Endometrium (tissue), 2 donors: Measurements from ENCODE around the gene TMBIM1.
"Not testable (repeated sequence)": the region's sequence is repeated elsewhere in the genome, so short reads cannot be mapped to it uniquely, and the experiment has no call there.

Experiments
- FAIRE-seq: peaks from 2 replicates; lab custom pipeline; 2012; peaks lifted over from hg19 to GRCh38; lab: Jason Lieb, UNC
- donor health status: control.
- donor health status: control.

The TMBIM1 gene

DNA sequence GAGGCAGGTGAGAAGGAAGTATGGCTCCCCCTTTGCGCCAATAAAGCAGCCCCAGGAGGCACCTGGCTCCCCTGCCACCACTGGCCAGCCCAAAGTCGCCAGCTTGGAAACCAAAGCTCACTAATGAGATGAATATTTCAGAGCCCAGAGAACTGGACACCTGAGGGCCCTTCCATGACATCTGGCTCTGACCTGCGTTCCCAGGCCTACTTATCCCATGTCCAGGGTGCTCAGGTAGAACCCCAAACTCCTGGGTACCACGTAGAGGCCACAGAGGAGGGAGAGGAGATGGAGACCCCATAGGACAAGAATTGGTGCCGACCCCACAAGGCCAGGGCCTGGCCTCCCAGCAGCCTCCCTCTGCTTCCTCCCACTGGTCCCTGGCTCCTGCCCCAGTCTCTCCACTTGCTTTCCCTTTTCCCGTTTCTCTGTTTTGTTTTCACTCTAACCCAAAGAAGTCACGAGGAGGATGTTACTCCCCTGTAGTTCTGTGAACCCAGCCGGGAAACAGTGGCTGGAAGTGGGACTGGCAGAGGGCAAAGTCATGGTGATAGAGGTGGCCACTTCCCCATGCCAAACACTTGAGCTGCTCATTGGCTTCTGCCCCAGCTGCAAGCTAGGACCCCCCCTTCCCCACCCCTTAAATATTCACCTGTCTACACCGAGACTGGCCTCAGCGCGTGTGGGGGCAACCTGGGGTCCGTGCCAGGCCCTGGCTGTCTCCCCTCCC, 820 bp downstream of the TMBIM1 start:
- FAIRE-seq: no peak

DNA sequence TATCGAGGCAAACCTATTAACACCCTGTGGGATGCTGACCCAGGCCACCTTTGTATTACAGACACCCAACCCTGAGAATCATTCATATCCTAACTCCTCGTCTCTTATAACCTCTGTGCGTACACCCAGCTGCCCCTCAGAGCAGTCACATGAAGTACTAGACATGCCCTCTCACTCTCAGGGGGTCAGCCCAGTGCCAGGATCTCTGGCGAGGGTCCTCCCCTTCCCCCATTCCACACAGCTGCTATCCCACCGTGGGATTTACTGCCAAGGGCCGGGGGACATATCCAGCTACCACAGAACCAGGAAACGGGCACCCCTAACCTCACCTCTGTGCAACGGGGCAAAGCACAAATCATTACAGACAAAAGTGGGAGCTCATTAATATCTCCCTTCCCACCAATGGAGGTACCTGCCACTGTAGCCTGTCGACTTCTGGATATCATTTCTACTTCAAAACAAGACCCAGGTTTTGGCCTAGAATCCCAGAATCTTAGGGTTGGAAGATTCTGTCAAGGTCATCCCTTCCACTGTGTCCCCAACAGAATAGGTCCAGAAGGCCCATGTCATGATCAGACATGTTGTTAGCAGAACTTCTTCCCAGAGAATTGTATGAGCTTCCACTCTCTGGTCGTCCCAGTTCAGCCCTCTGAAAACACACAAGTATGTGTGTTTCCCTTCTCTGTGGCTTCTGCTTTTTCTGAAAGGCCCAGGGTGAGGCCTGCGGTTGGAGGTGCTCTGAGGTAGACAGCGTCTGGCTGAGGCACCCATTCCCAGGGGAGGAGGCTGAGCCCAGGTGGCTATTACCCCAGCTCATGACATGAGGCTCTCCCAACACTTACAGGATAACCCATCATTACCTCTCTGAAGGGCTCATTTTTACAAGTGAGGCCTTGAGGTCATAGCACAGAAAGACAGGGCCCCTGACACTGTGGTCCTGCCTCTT, 1.7 kb downstream of the TMBIM1 start:
- FAIRE-seq: no peak

DNA sequence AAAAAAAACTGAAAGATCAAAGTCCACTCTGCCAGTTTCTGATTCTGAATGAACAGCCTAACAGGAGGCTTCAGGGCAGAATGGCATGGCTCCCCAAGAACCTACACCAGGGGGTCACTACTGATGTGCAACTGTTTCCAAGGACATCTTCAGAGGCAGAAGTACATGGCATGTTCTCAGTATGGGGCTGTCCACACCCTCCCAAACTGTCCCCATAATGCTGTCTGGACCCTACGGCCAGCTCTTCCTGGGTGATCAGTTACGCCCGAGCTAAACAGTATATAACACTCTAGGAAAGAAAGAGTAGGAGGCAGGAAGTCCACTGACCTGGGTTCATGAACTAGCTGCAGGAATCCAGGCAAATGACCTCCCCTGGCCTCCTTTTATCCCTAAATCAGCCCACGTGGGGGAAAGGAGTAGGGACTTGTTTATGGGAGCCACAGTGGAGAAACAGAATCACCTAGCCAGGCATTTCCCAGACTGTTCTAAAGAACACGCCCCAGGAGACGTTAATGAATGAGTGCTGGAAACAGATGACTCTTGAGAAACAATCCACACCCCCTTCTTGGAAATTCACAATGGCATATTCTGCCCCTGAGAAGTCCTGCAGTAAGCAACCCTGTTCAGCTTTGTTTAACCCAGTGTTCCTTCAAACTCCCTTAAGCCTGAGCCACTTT, 2.5 kb downstream of the TMBIM1 start:
- no peak for FAIRE-seq

DNA sequence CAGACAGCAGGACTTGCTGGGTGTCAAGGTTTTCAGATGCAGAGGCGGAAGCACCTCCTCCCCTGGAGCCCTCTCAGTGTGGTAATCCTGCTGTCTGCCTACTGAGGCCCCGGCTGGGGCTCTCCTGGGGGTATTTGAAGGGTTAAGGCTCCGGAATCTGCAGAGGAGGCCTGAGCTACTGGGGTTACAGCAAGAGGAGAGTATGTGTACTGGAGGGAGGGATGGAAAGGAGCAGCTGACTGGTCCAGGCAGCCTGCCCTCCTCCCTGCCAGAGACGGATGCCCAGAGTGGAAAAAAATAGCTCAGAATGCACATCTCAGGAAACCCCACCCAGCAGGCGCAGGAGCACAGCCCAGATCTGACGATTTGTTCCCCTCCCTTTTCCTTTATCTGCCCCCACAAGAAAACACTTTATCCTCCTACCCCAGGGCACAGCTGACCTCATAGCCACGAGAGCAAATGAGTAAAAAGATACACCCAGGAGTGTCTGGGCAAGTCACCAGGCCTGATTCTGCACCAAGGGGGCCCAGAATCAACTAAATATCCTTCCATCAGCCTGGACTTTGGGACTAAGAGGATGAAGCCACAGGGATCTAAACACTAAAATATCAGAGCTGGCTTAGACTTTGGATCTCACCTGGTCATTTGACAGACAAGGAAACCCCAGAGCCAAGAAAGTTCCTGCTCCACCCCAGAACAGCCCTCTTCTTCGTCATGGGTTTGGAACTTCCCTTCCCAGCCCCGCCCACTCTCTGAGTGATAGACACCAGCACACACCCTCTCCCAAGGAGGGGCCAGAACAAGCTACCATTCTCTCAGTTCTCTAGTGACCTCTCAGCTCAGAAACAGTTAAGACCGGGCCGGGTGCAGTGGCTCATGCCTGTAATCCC, 5.5 kb downstream of the TMBIM1 start:
- FAIRE-seq: no peak

DNA sequence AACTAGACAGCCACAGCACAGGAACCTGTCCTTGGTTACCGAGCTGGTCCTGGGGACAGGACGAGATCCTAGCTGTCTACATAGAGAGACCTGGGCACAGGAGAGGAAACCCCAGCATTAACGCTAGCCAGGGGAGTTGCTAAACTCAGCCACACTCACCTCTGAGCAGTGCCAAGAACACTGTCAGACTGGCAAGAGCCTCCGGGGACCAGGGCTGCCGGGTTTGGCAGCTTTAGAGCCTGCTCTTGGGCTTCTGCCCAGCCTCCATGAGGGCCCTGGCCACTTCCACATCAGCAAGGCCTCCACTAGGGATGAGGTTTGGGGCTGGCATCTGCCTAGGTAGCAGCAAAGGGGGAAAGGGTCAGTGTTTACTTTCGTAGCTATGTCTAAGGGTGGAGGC, 6.7 kb downstream of the TMBIM1 start:
- FAIRE-seq: no peak

DNA sequence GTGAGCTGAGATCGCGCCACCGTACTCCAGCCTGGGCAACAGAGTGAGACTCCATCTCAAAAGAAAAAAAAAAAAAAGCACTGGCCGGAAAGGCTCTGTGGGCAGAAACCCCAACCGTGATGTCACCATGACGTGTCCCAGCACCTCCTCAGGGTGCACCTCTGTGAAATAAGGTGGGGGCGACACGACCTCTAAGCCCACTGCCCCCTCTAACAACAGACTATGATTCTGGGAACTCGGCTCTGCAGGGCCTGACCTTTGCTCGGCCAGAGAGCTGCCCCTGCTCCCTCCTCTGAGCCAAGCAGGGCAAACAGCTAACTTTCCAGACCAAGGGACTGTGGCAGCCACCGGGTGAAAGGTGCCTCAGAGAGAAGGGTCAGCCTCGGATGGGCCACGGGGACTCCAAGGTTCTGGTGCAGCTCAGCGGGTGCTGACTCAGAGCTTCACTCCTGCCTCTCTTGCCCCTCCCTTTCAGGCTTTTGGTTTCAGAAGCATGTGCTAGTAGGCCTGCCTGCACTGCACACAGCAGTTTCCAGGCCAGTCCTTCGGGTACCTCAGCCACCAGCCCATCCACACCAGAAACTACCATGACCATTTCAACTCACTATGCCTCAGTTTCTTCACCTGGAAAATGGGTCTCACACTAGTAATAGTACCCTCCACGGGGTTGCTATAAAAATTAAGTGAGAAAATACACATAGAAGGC, 8.0 kb downstream of the TMBIM1 start:
- FAIRE-seq: no peak

DNA sequence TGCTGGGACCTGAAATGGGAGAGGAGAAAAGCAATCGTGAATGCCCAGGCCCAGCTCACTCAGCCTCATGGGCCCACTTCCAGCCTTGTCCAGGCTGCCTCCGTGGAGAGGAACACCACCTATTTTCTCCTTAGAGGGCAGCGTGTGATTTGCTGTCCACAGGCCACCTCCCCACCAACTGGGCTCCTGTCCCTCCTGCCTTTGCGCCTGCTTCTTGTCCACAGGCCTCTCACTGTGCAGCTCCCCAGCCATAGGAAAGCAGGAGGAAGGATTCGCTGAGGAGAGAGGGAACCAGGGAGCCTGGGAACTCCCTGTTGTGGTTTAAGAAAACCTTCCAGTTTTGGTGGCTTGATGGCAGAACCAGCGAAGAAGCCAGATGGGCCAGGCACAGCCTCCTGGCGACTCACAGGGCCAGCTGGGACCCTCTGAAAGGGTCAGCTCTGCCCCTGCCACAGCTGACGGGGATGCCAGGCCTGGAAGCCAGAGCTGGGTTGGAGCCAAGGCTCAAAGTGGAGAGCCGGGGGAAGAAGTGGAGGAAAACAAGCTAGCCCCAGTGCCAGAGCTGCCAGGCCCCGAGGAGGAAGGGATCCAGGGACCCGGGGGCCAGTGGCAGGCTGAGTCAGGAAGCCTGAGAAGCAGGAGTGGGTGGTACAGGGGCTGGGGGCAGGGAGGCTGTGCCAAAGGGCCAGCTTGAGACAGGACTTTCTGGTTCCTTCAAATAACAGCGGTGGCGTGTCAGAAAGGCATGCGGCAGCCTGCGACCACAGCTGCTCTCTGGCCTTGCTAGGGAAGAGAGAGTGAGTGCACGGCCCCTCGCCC, 9.9 kb downstream of the TMBIM1 start:
- FAIRE-seq: no peak

DNA sequence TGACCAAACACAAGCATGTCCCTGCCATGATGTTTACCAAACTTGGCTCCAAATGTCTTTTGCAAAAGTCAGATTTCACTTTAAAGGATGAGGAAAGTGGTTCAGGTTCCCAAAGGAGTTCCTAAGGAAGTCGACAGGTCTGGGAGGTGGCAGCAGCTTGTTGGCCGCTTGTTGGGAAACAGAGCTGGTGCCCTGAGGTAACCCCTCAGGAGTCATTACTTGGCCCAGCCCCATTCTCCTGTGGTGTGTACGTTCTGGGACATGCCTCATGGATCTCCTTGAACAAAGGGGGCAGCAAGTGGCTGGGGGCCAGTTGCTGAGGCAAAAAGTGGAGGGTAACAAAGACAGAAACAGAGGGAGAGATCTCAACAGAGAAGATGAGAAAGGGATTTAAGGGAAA, 10.9 kb downstream of the TMBIM1 start:
- FAIRE-seq: no peak

DNA sequence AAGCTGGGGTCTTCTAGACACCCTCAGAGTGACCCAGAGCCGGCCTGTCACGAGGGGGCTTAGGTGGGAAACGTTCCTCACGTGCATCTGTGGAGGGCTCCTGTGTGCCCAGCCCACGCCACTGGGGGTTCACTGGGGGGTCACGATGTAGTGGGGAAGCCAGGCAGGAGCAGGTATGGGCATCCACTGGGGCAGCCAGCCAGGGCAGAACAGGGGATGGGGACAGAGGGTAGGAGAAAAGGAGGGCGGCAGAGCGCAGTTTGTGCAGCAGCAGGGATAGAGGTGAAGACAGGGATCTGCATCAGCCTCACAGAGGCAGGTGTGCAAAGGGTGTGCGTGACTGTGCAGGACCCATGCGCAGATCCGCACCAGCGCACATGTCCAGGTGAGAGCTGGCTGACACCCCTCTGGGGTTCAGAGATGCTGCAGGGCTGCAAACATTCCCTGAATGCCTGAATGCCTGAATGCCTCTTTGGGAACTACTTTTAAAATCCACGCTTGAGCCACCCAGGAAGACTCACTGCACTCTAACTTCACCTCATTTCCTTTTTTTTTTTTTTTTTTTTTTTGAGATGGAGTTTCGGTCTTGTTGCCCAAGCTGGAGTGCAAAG, 11.9 kb downstream of the TMBIM1 start:
- FAIRE-seq: no peak

DNA sequence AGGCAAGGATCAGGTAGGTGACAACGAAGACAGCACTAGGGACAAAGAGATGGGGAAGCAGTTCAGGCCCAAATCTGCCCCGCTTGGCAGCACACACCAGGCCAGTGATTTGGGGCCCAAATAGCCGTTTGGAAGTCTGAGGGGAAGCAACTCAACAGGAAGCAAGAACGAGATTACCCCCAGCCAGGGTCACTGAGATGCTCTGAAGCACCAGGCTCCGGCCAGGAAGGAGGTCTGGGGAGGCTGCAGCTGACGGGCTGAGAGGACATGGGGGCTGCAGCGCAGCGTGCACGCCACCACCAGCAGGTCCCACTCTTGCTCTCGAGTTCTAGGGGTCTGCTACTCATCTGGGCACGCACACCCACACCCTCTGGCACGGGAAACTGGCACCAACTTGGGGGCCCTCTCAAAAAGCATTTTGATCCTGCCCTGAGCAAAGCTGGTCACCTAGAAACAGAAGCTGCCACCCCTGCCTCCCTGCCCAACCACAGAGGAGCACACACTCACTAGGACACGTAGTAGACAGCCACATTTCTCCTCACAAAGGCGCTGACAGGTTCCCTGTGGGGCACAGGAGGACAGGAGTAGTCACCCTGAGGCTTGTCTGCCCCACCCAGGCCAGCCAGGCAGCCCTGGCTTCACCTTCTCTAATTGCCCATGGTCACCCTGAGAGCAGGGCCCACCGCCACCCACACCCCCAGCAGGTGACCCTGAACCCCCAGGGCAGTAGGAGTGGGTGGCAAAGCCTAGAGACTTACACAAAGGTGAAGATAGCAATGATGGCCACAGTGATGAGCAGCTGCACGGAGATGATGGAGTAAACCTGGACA, 13.6 kb downstream of the TMBIM1 start:
- FAIRE-seq: no peak

DNA sequence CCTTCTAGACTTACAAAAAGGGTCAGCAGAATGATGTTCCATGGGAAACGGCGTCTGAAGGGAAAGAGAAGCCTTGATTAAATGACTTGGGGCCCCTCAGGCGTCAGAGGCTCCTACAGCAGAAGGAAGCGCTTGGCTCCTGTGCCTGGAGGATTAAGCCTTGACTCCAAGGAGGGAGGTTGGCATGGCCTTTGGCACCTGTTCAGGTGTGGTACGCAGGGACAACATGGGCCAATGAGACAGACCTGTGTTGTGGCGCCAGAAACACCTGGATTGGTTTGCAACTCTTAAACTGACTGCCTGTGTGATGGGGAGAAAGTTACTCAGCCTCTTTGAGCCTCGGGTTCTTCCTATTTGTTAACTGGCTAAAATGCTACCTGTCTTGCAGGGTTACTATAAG, 14.4 kb downstream of the TMBIM1 start:
- no peak for FAIRE-seq

DNA sequence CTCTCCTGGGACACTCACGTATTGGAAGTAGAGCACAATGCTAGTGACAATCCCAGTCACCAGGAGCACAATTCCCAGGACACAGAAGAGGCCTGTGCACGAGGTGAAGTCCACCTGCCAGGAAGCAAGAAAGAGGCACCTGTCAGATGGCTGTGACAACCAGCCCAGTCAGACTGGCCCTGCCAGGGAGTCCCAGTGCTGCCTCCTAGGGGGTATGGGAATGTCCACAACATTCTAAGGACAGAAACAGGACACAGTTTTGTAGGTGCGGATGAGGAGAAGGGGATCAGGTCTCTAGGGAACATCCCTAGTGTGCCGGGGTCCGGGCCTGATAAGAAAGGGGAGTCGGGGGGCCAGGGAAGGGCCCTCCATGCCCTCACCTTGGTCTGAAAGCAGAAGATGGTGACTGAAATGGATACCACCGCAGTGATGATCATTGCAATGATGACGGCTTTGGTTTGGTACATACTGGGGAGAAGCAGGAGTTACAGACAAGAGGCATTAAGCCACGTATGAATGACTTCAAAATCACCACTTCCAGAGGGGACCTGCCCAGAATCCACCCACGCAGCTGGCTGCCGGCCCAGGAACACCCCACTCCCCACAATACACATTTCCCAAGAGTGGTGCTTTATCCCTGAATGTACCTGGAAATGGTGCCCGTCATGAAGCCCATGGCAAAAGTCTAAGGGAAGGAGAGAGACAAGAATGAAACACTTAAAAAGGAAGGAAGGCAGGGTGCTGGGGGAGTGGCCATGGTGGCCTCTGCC, 15.1 kb downstream of the TMBIM1 start:
- FAIRE-seq: no peak

DNA sequence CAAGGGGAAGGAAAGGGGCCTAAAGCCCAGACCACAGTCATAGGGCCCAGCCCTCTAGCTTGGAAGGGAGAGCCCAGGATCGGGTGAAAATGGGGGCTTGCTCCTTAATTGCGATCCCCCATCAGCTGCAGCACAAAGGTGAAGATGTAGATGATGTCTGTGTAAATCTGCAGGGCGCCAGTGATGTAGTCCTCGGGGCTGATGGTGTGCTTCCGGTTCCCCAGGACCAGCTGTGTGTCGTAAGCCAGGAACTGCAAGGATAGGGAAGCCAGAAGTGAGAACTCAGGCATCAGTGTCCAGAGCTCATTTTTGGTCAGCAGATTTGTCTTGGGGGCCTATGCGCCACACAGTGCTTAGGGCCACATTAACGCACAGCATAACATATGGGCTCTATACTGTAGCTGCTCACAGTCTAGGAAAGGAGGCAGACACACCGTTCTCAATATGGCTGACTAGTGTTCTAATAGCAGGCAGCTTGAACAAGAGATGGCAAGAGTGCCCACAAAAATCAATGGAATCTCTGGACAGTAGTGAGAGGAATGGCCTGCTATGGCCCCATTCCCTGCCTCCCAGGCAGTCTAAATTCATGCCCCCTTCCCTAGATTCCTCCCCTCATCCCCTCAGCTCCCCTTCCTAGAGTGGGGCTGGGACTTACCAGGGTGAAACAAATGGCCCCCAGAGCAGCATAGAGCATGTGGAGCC, 16.8 kb downstream of the TMBIM1 start:
- no peak for FAIRE-seq

DNA sequence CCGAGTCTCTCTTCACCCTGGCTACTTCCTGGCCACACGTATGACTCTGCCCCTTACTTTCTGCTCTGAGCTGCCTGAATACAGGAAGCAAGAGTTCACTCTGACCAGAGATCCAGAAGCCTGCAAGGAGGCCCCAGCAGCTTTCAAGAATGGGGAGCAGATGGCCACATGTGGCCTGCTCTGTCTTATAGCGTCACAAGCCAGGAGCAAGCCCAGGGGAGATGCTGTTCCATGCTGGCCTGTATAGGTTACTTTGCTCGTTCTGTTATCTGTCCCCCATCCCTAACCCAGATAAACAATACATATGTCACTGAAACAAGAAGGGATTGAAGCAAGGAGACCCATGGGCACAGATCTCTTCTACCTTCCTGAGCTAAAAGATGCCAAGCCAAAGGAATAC, 17.7 kb downstream of the TMBIM1 start:
- no peak for FAIRE-seq

DNA sequence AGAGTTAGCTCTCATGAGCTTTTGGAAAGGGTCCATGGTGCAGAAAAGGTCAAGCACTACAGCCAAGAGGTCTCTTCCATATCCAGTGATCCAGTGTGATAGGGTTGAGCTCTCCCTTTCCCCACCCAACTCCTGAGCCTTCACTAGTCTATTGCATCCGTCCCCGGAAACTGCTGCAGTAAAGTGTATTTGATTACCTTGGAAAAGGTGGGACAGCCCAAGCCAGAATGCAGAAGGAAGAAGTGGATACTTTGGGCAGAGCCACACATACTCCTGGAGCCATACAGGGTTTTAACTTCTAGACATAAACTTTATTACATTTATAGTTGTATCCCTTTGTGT, 18.4 kb downstream of the TMBIM1 start:
- FAIRE-seq: no peak

DNA sequence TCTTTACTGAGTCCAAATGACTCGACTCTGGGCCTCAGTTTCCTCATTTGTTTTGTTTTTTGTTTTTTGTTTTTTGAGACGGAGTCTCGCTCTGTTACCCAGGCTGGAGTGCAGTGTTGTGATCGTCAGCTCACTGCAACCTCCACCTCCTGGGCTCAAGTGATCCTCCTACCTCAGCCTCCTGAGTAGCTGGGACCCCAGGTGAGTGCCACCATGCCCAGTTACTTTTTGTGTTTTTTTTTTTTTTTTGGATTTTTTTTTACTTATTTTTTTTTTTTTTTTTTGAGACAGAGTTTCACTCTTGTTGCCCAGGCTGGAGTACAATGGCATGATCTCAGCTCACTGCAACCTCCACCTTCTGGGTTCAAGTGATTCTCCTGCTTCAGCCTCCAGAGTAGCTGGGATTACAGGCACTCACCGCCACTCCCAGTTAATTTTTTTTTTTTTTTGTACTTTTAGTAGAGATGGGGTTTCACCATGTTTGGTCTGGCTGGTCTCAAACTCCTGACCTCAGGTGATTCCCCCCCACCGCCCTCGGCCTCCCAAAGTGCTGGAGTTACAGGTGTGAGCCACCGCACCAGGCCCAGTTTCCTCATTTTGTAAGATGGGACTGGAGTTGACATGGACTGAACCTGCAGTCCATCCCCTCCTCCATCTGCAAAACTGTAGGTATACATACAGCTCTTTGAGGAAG, 18.9 kb downstream of the TMBIM1 start:
- not testable (repeated sequence) for FAIRE-seq
